HG03520 (cell line): ENCODE data around the gene ARHGAP45.
"Not testable (repeated sequence)": the region's sequence is repeated elsewhere in the genome, so short reads cannot be mapped to it uniquely, and the experiment has no call there.

Source experiments
- ATAC-seq: cut with Tn5 transposase; IDR thresholded peaks from one replicate; pipeline ENCODE4 v1.9.1; 2021; ENCODE audit warnings: mild to moderate bottlenecking, moderate library complexity; ENCODE audit not compliant: unreplicated experiment

ARHGAP45 gene

DNA sequence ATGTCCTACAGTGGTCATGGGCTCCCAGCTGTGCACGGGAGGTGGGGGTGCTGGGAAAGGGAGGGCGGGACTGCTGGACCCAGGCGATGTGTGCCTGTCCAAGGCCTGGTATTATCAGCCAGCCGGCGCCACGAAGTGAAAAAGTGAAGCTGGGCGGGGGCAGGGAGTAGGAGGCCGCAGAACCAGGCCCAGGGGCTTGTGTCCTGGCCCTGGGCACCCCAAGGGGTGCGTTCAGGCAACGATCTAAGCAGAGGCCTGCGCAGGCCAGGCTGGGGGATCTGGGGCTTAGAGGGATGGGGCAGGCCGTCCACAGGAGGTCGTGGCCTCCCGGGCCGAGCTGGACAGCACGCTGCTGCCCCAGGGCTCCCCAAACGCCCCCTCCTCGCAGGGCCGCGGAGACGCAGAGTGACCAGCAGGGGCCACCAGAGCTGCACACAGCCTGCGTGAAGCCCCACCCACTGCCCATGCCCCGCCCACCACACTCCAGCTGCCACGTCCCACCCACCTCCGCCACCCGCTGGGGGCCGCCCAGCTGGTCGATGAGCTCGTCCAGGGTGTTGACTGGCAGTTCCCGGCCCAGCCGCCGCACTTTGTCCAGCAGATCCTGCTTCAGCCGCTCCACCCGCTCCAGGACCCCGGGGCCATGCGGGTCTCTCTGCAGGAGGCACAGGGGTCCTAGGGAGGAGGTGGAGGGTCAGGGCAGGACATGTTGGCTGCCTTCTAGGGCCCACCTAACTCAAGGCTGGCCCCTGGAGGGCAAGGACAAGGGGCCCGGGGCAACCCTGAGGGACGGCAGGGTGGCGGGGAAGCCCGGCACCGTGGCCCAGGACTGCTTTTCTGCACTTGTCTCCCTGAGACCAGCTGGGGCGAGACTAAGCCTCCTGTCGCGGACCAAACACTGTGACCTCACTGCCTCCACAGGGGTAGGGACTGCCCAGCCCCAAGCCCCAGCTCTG is 46.3 kb downstream of the ARHGAP45 start:
- no peak for ATAC-seq

DNA sequence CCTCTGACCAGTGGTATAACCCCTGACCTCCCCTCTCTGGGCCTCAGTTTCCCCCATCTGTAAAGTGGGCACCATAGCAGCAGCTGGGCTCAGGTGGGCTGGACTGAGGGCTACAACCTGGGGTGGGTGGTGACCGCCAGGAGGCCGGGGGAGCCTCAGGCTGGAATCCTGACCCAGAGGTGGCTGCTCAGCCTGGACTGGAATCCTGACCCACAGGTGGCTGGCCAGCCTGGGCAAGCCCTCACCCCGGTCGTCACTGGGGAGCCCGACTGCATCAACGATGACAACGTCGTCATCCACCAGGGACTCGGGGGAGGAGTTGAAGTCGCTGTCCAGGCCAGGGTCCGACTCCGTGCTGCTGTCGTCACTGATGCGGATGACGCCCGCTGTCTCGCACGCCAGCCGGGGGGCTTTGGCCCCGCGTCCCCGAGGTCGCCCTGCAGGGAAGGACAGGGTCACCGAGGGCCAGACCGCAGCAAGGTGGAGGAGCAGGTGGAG is 47.1 kb downstream of the ARHGAP45 start:
- no peak for ATAC-seq

DNA sequence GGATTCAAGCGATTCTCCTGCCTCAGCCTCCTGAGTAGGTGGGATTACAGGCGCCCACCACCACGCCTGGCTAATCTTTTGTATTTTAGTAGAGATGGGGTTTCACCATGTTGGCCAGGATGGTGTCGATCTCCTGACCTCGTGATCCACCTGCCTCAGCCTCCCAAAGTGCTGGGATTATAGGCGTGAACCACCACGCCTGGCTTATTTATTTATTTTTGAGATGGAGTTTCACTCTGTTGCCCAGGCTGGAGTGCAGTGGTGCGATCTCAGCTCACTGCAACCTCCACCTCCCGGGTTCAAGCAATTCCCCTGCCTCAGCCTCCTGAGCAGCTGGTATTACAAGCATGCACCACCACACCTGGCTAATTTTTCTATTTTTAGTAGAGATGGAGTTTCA is 47.8 kb downstream of the ARHGAP45 start:
- ATAC-seq = not testable (repeated sequence)

DNA sequence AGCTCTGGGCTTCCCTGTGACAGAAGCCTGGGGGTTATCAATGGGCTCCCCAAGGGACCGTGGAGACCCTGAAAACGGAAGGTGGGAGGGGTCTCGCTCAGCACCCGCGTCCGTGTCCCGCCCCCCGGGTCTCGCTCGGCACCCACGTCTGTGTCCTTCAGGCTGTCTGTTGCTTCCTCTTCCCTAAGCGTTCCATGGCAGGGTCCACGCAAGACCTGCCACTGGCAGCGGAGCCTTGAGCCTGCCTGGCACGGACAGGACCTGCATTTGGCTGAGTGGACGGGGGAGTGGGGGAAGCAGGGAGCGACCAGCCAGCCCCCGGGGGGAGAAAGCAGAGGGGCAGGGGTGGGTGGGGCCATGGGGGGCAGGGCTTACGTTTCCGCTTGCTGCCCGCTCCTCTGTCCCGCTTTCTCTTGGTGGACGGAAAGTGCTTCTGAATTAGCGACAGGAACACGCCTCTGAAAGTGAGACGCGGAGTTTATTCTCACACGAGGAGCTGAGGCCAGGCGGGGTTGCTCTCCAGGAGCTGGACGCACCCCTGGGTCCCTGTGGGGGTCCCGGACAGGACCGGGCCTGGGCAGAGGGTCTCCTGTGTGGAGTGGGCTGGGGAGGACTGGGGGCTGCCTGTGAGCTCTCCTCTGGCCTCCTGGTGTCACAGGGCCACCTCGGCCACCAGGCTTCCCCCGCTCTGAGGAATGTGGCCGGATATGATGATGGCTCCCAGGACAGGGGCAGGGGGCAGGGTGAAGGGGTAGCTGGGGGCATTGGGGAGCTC is 48.9 kb downstream of the ARHGAP45 start:
- ATAC-seq = no peak

DNA sequence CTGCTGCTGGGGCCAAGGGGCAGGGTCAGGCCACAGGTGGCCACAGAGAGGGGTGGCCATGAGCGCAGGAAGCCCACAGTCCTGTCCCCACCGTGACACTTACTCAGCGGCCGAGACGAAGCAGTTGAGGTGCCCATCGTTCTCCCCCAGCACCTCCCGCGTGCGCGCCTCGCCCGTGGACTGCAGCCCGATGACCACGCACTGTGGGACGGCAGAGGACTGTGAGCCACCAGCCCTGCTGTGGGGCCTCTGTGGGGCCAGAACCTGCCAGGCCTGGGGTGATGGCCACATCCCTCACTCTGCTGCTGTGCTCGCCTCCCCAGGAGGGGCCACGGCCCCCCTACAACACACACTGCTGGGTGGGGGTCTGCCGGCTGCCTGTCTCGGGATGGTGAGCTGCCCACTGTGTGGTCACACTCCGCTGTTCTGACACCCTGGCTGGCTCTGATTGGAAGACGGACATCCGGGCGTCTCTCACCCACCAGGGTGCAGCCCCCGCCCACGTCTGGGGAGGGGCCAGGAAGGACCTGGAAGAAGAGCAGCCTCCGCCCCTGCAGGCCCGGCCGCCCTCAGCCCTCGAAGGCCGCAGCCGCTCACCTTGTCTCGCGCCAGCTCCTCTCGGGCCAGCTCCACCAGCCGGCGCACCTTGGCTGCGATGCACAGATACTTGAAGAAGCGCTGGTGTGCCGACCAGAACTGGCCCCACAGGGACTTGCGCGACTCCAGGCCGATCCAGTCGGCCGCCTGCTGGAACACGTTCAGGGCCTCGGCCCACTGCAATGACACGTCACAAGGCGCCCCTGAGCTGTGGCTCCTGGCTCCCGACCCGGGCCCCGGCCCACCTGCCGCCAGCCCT is 50.0 kb downstream of the ARHGAP45 start:
- ATAC-seq = no peak

DNA sequence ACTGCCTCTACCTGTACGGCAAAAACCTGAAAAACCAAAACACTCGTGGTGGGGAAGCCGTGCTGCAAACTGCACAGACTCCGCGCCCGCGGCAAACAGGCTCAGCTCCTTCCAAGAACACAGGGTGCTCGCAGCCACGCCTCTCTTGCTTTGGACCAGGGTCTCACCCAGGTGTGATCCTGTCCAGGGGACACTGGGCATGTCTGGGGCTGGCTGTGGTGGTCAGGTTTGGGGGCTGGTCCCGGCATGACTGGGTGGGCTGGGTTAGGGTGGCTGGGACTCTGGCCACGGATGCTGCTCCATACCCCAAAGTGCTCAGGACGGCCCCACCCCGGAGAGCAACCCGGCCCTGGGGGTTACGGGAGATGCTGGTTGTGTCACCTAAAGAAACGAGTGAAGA is 50.7 kb downstream of the ARHGAP45 start:
- ATAC-seq = no peak

DNA sequence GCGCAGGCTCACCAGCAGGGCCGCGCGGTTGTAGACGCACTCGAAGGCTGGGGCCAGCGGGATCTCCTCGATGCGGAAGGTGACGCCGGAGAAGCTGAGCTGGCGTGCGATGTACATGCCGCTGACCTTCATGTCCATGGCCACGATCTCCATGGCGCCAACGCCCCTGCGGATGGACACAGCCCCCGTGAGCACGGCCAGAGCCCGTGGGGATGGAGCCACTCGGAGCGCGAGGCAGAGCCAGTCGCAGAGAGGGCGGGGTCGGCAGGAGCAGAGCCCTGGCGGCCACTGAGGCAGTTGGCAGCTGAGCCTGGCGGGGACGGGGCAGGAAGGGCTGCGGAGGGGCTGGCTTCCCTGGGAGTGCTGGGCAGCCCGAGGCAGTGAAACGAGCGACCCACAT is 52.0 kb downstream of the ARHGAP45 start:
- no peak for ATAC-seq

DNA sequence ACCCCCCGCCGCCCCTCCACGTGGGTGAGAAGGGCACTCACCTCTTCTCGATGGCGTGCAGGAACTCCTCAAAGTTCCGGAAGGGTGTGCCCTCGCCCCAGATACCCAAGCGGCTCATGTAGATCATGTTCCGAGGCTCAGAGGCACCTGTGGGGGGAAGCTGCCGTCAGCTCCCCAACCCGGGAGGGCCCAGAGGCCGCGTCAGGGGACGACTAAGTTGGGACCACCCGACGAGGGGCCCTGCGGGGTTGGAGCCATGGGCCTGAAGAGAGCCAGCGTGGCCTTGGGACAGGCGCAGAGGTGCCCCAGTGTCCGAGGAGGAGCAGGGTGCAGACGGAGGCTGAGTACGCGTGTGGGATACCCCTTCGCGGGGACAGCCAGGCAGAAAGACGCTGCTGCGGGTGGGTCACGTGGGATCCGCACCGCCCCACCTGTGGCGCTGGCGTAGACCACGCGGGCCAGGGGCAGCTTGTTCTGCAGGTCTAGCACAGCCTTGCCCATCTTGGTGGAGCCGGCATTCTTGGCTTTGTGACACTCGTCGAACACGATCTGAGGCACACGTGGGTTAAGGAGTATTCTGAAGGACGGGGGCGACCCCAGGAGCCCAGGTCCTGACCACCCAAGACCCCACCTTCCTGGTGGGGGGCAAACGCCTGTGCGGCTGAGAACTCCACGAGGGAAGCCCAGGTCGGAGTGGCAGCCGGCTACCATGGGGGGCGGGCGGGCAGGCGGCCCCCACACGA is 52.7 kb downstream of the ARHGAP45 start:
- no peak for ATAC-seq

DNA sequence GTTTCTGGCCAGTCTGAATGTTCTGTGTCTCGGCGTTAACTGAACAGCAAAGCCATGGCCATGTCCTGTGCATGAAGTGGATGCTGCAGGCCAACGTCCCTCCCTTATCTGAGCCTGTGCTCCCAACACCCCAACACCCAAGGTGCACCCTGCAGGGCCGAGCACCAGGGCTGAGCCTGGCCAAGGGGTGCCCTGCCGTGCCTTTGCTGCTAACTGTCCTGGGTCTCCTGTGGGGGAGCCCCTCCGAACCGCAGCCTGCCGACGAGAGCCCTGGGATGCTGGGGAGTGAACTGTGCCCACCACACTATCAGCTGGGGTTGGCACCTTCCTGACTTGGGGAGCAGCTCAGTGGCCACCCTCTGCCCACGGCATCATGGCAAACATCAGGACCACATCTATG is 54.4 kb downstream of the ARHGAP45 start:
- no peak for ATAC-seq

DNA sequence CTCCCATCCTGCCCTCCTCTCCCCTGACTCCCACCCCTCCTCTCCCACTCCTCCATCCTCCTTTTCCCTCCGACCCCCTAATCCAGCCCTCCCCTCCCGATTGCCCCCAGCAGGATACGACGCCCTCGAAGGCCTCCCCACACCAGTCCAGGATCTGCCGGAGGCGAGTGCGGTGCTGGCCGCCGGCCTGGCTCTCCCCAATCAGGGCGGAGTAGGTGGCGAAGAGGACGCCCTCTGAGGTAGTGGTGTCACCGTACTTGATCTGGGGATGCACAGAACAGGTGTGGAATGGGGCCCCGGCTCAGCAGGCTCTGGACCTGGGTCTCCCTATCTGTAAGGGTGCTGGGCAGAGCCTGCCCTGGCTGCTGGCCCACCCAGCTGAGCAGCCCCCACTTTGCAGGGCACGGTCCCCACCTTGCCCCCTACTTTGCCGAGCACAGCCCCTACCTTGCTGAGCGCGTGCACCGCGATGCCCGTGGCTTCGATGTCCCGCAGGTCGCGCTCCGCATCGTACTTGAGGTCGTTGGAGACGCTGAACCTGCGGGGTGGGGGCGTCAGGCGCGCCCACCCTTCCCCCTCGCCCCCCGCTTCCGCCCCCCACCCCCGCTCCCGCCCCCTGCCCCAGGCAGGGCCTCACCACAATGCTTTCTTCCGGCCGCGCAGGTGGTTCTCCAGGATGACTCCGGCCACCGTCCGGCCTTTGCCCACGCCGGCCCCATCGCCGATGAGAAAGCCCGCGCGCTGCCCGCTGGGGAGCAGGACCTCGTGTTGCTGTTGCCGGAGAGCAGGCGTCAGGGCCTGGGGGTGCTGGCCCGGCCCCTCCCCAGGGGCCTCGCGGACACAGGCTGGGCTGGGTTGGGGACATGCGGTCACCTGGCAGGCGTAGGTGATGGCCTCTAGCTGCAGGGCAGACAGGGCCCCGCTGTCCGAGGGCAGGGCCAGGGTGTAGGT is 55.3 kb downstream of the ARHGAP45 start:
- no peak for ATAC-seq

DNA sequence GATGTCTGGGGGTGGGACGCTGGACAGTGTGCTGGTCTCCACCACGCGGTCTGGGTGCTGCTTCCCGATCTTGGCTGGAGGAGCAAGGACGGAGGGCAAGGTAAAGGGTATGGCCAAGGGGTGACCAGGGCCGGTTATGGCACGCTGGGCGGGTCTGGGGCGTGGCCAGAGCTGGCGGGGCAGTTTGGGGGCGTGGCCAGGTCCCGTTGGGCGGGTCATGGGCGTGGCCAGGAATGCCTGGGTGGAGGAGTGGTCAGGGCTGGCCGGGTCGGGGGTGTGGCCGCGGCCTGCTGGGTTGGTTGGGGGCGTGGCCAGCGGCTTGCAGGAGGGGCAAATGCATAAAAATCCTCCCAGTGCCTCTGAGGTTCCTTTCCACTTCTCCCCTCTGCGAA is 56.0 kb downstream of the ARHGAP45 start:
- no peak for ATAC-seq

DNA sequence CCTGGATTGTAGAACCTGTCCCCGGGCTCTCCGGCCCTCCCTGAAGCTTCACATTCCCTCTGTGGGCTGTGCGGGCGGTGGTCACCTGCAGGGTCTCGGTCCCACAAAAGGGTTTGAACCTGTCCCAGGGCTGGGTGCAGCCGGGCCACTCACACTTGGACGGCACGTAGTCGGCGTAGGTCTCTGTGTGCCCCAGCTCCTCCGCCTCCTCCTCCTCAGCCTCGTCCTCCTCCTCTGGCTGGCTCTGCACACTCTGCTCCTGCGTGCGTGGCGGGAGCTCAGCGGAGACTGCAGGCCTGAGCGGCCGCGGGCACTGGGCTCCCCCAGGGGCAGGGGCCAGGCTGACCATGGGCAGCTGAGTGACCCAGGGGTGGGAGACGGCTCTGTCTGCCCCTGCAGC is 56.4 kb downstream of the ARHGAP45 start:
- ATAC-seq = no peak

DNA sequence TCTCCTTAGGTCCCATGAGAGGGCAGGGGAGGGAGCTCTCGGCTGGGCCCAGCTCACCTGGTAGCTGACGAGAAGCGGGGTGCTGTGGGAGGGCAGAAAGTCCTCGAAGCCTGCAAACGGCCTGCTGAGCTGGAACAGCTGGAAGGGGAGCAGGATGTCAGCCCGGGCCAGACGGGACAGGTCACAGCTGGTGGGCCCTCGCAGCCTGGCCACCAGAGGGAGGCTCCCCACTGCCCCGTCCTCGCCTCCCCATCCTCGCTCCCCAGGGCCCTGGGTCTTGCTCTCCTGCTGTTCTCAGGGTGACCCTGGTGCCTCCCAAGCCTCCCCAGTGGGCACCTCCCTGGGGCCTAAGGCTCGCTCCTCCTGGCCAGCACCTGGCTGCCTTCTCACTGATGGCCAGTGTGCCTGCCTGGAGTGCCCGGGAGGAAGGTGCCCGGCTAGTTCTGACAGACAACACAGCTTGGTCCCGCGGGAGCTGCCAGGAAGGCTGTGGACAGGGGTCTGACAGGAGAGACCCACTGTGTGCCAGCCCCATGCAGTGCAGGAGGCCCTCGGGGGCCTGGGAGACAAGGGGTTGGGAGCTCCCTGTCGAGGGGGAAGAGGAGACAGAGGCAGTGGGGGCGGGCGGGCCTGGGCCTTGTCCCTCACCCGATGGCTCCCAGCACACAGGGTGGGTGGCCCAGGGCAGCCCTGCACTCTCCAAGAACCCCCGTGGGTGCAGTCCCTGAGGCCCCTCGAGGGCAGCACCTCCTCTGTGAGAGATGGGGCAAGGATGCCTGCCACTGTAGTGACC is 57.1 kb downstream of the ARHGAP45 start:
- no peak for ATAC-seq

DNA sequence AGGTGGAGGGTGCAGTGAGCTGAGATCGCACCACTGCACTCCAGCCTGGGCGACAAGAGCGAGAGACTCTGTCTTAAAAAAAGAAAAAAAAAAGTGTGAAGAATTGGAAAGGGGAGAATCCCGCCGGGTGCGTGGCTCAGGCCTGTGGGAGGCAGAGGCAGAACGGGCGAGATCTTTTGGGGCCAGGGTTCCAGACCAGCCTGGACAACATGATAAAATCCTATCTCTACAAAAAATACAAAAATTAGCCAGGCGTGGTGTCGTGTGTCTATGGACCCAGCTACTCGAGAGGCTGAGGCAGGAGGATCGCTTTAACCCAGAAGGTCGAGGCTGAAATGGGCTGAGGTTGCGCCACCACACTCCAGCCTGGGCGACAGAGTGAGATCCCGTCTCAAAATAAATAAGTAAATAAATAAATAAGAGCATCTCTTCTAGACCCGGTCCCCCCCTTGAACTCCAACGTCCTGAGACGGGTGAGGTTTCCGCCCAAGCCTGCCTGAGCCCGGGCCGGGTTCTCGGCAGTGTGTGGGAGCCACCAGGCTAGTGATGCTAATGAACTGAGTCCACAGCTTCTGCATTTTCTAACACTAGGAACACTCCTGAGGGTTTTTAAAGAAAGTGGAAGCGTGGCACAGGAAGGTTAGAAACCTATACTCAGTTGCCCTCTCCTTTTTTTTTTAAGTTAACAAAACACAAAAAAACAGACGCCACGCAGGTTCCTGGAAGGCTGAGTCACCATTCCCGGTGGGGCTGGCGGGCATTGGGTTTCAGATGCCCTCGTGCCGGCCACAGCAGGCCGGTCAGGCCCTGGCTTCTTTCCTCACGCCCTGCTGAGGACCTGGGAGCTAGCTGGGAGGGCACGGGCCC is 58.9 kb downstream of the ARHGAP45 start:
- no peak for ATAC-seq

DNA sequence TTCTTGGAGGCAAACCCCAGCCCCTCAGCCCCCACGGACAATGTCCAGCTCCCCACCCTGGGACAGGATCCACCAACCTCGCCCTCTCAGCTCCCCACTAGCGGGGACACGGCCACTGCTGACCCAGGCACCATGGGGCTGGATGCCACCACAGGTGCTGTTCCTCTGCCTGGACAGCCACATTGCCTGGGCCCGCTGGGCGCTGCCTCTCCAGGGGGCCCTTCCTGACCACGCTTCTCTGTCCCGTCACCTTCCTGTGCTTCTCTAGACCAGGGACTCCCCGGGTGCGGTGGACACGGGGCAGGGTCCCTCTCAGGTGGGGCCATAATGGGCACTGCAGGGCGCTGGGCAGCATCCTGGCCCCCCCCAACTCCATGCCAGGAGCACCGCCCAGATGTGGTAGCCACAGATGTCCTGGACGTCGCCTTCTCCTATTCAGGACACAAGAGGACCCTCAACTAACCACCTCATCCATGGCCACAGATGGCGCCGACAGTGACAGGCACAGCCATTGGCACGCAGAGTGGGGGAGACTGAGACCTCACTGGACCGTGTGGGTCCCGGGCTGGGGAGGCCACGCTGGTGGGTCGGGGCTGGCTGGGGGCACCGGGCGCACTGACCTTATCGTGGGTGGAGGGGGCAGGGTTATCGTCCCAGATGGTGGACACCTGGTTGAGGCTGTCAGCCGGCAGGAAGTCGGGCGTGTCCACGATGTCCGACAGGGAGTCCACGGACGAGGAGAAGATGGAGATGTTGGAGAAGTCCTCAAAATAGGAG is 60.2 kb downstream of the ARHGAP45 start:
- no peak for ATAC-seq

DNA sequence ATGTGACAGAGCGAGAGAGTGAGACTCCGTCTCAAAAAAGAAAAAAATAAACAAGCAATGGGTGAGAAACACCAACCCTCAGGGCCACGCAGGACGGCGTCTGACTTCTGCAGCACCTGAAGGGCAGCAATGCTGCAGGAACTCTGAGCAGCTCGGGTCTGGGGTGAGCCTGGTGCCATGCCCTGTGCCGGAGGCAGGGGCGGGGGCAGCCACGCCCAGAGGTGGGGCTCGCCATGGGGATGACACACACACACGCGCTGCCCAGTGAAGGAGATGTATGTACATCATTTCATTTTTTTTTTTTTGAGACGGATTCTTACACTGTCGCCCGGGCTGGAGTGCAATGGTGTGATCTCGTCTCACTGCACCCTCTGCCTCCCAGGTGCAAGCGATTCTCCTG is 61.1 kb downstream of the ARHGAP45 start:
- no peak for ATAC-seq

DNA sequence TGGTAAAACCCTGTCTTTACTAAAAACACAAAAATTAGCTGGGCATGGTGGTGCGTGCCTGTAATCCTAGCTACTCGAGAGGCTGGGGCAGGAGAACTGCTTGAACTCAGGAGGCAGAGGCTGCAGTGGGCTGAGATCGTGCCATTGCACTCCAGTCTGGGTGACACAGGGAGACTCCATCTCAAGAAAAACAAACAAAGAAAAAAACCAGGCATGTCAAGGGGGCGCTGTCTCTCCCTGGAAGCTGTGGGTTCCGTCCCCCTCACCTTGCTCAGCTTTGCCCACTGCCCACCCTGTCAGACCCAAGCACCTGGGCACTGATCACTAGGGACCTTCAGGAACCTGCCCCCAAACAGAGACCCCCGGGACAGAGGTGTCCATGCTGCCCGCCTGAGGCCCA is 62.1 kb downstream of the ARHGAP45 start:
- ATAC-seq = not testable (repeated sequence)
